NB4 (cell line): ENCODE measurements around the gene ACTMAP.

ENCODE experiments used
- DNase-seq: peaks from one replicate; pipeline ENCODE4 v3.0.0; 2010; ENCODE audit warnings: low read depth
- H3K4me3 ChIP-seq: one replicate; pipeline ENCODE4 v1.5.1; 2011; ENCODE audit warnings: mild to moderate bottlenecking, low read depth, low read length, moderate library complexity
- CTCF ChIP-seq: IDR thresholded peaks from one replicate; pipeline ENCODE4 v1.5.1; 2012; ENCODE audit warnings: low read depth, low read length
- MAX ChIP-seq: IDR thresholded peaks from 2 replicates; pipeline ENCODE4 v1.6.1; 2011; ENCODE audit warnings: low read depth, low read length
- MYC ChIP-seq: IDR thresholded peaks from 2 replicates; pipeline ENCODE4 v1.6.1; 2011; ENCODE audit warnings: low read depth, low read length
- POLR2A ChIP-seq: IDR thresholded peaks from 2 replicates; pipeline ENCODE4 v1.6.1; 2011; ENCODE audit warnings: mild to moderate bottlenecking; ENCODE audit not compliant: insufficient read length; ENCODE audit errors: extremely low read depth

The ACTMAP gene

GRCh38 chr19:40714441-40715299 is 35.6 kb downstream of the ACTMAP start:
- H3K4me3 ChIP-seq: peak overlapping the region; percentile 55
- DNase-seq: peak; percentile 84
- TF ChIP-seq MAX (no peak), MYC (no peak), CTCF (no peak), POLR2A (no peak)

- no peak overlapping the region for H3K4me3 ChIP-seq
- DNase-seq: no peak
Measured at GRCh38 chr19:40713939-40714338, 36.3 kb downstream of the ACTMAP start.

GRCh38 chr19:40709817-40710216 is 40.5 kb downstream of the ACTMAP start:
- no peak for DNase-seq
- H3K4me3 ChIP-seq: no peak overlapping the region
- TF ChIP-seq POLR2A (no peak), MAX (no peak), CTCF (no peak)

More at GRCh38 chr19:40713939-40714338, 36.3 kb downstream of the ACTMAP start:
- TF ChIP-seq CTCF (no peak), MYC (no peak), POLR2A (no peak), MAX (no peak)

- TF ChIP-seq MAX (no peak), POLR2A (no peak), MYC (no peak), CTCF (no peak)
- no peak overlapping the region for H3K4me3 ChIP-seq
- no peak for DNase-seq
Measured at GRCh38 chr19:40707615-40708014, 42.7 kb downstream of the ACTMAP start.

GRCh38 chr19:40705950-40706619 is 44.2 kb downstream of the ACTMAP start:
- DNase-seq: no peak
- TF ChIP-seq POLR2A (no peak), MAX (no peak), MYC (no peak), CTCF (no peak)
- no peak overlapping the region for H3K4me3 ChIP-seq
